ENCODE data around the gene GABRP. TPM values are rescaled to one million over a fixed set of nuclear protein-coding genes. Genes with fewer than 3 reads are reported as not detected.

Gene GABRP
- total RNA-seq, 1 experiment from 2014 or later: 1.5 TPM

GRCh38 chr5:170821257-170821800 lies 37.8 kb downstream of the GABRP start:
- no peak overlapping the region for H4K8ac ChIP-seq (replicated peaks; ENCODE audit: insufficient read length, low read depth, low read length)
- no peak overlapping the region for H2BK120ac ChIP-seq (ENCODE audit: low read depth, low read length, poor library complexity, severe bottlenecking)
- no peak for TF ChIP-seq CTCF (conservative IDR thresholded peaks at IDR 0.05)
- H3K14ac ChIP-seq (ENCODE audit: insufficient read depth, low read length): no peak overlapping the region
- no peaks in the 10 kb centered on the region for H4K20me1 ChIP-seq (ENCODE audit: control insufficient read depth, insufficient read depth, insufficient read length)
- no peak overlapping the region for H2AK5ac ChIP-seq (ENCODE audit: insufficient read length, low read length)
- H4K5ac ChIP-seq (ENCODE audit: insufficient read length, low read depth, low read length): no peak overlapping the region
- Mint-ChIP-seq H3K4me3 (no peak overlapping the region), H3K27ac (no peak overlapping the region), H3K36me3 (ENCODE audit: insufficient read depth in 1 of 3, low read depth in 3 of 3) (peaks cover 5 to 14% (median 8%) of the 10 kb centered on the region in 3 experiments), H3K27me3 (ENCODE audit: low read depth) (peaks cover 3% of the 10 kb centered on the region), H3K9me3 (peaks cover 15 to 16% of the 10 kb centered on the region in 2 experiments), H3K4me1 (no peaks in the 10 kb centered on the region)
- H3K9ac ChIP-seq (ENCODE audit: extremely low read depth, insufficient read length, low read length): no peak overlapping the region
- no peak overlapping the region for H3K18ac ChIP-seq (ENCODE audit: insufficient read length, low read depth, low read length)
- no peak overlapping the region for H2BK20ac ChIP-seq (ENCODE audit: low read depth, low read length, poor library complexity, severe bottlenecking)
- H3K79me2 ChIP-seq (ENCODE audit: insufficient read depth, low read length): no peaks in the 10 kb centered on the region
- no peak overlapping the region for H3K56ac ChIP-seq (ENCODE audit: insufficient read length, low read depth, low read length)
- no peaks in the 10 kb centered on the region for H3K4me1 ChIP-seq (ENCODE audit: insufficient read depth, low read length)
- H2BK5ac ChIP-seq (ENCODE audit: insufficient read length, low read length): no peak overlapping the region
- H3K9me3 ChIP-seq (ENCODE audit: control insufficient read depth, low read depth, low read length): peaks cover 14% of the 10 kb centered on the region
- H3K4me2 ChIP-seq (ENCODE audit: insufficient read depth, insufficient read length, low read length): no peak overlapping the region
- H2BK12ac ChIP-seq (ENCODE audit: insufficient read length, low read depth, low read length): no peak overlapping the region
- no peak for DNase-seq
- no CpG with 5 or more reads among the region's 4 CpGs for WGBS (ENCODE audit: extremely low coverage, insufficient read length, low lambda C conversion rate)
- no peaks in the 10 kb centered on the region for H3K27me3 ChIP-seq (ENCODE audit: insufficient read depth, low read length)
- H3K4ac ChIP-seq (ENCODE audit: low read depth, low read length): no peak overlapping the region
- H3T11ph ChIP-seq (ENCODE audit: low read length): no peak overlapping the region
- no peak overlapping the region for H4K91ac ChIP-seq (ENCODE audit: insufficient read length, low read depth, low read length)
- H3K23ac ChIP-seq (ENCODE audit: insufficient read length, low read depth, low read length): no peak overlapping the region
- H2AFZ ChIP-seq (ENCODE audit: low read length): no peak overlapping the region
- no peak overlapping the region for H2BK15ac ChIP-seq (ENCODE audit: low read depth, low read length)
- no peaks in the 10 kb centered on the region for H3K79me1 ChIP-seq (ENCODE audit: insufficient read depth, low read depth, low read length, poor library complexity, severe bottlenecking)
- no peaks in the 10 kb centered on the region for H3K23me2 ChIP-seq (ENCODE audit: insufficient read length, low read depth, low read length, poor library complexity, severe bottlenecking)
- H3K27ac ChIP-seq (ENCODE audit: insufficient read length, low read depth, low read length): no peak overlapping the region
